MM.1S (cell line): Measurements from ENCODE around the gene ZMIZ1.

Experiments
- DNase-seq: peaks from one replicate; pipeline ENCODE4 v3.0.0-alpha.2; 2015
- H2AFZ ChIP-seq: fragments of 300-600 bp; sonication (generic); 2 replicates; pipeline ENCODE4 v1.6.0; 2016; ENCODE audit warnings: antibody characterized with exemption, low read length
- H3F3A ChIP-seq: fragments of 300-600 bp; sonication (generic); 2 replicates; pipeline ENCODE4 v1.6.1; 2016; ENCODE audit warnings: mild to moderate bottlenecking, antibody characterized with exemption, low read length, moderate library complexity, mixed read lengths; ENCODE audit not compliant: insufficient read depth
- H3K27ac ChIP-seq: fragments of 300-600 bp; sonication (generic); 2 replicates; pipeline ENCODE4 v1.5.1; 2016; ENCODE audit warnings: mild to moderate bottlenecking, low read length
- H3K27me3 ChIP-seq: fragments of 300-600 bp; sonication (generic); replicated peaks from 2 replicates; pipeline ENCODE4 v1.6.0; 2016; ENCODE audit warnings: low read length; ENCODE audit not compliant: insufficient read depth
- H3K36me3 ChIP-seq: fragments of 300-600 bp; sonication (generic); replicated peaks from 2 replicates; pipeline ENCODE4 v1.6.1; 2016; ENCODE audit warnings: mild to moderate bottlenecking, low read length, mixed read lengths; ENCODE audit not compliant: insufficient read depth
- H3K4me1 ChIP-seq: fragments of 300-600 bp; sonication (generic); 2 replicates; pipeline ENCODE4 v1.6.1; 2016; ENCODE audit warnings: low read length, mixed read lengths
- H3K4me2 ChIP-seq: fragments of 300-600 bp; sonication (generic); 2 replicates; pipeline ENCODE4 v1.6.0; 2016; ENCODE audit warnings: low read depth, low read length
- H3K4me3 ChIP-seq: fragments of 300-600 bp; sonication (generic); 2 replicates; pipeline ENCODE4 v1.5.1; 2016; ENCODE audit warnings: low read length, mixed read lengths
- H3K79me2 ChIP-seq: fragments of 300-600 bp; sonication (generic); 2 replicates; pipeline ENCODE4 v1.6.1; 2016; ENCODE audit warnings: mixed run types, low read length, mixed read lengths
- H3K9ac ChIP-seq: fragments of 300-600 bp; sonication (generic); 2 replicates; pipeline ENCODE4 v1.6.1; 2016; ENCODE audit warnings: low read length, mixed read lengths
- H3K9me2 ChIP-seq: fragments of 300-600 bp; sonication (generic); replicated peaks from 2 replicates; pipeline ENCODE4 v1.6.1; 2016; ENCODE audit warnings: mild to moderate bottlenecking, low read length, mixed read lengths; ENCODE audit not compliant: insufficient read depth
- H3K9me3 ChIP-seq: fragments of 300-600 bp; sonication (generic); replicated peaks from 2 replicates; pipeline ENCODE4 v1.6.1; 2016; ENCODE audit warnings: mild to moderate bottlenecking, low read length, mixed read lengths; ENCODE audit not compliant: insufficient read depth
- H4K20me1 ChIP-seq: fragments of 300-600 bp; sonication (generic); 2 replicates; pipeline ENCODE4 v1.6.1; 2016; ENCODE audit warnings: mild to moderate bottlenecking, low read length, moderate library complexity, mixed read lengths; ENCODE audit not compliant: insufficient read depth
- CTCF ChIP-seq: fragments of 300-600 bp; sonication (generic); IDR thresholded peaks from 2 replicates; pipeline ENCODE4 v1.5.1; 2016; ENCODE audit warnings: antibody characterized with exemption, low read length, mixed read lengths
- EZH2 ChIP-seq: fragments of 300-600 bp; sonication (generic); optimal IDR thresholded peaks from 2 replicates; pipeline ENCODE3; 2017; ENCODE audit warnings: low read depth, mild to moderate bottlenecking, antibody characterized with exemption, low read length, mixed read lengths
- EZH2phosphoT487 ChIP-seq: fragments of 300-600 bp; sonication (generic); IDR thresholded peaks from 2 replicates; pipeline ENCODE4 v1.6.1; 2018; ENCODE audit warnings: antibody characterized with exemption, low read length

The ZMIZ1 gene

GRCh38 chr10:79155301-79156081 is 86.7 kb downstream of the ZMIZ1 start:
- H3K36me3 ChIP-seq = no peaks in the 10 kb centered on the region
- DNase-seq = no peak
- no peak overlapping the region for H2AFZ ChIP-seq
- H3K79me2 ChIP-seq = no peaks in the 10 kb centered on the region
- no peak overlapping the region for H3K9ac ChIP-seq
- H3K9me3 ChIP-seq = no peaks in the 10 kb centered on the region
- H3K4me1 ChIP-seq = no peaks in the 10 kb centered on the region
- H4K20me1 ChIP-seq = no peaks in the 10 kb centered on the region
- no peak overlapping the region for H3K4me3 ChIP-seq
- no peaks in the 10 kb centered on the region for H3F3A ChIP-seq
- H3K27ac ChIP-seq = no peak overlapping the region
- H3K4me2 ChIP-seq = no peak overlapping the region
- no peaks in the 10 kb centered on the region for H3K27me3 ChIP-seq
- TF ChIP-seq EZH2phosphoT487 (no peak), EZH2 (no peak), CTCF (no peak)
- no peaks in the 10 kb centered on the region for H3K9me2 ChIP-seq

DNA sequence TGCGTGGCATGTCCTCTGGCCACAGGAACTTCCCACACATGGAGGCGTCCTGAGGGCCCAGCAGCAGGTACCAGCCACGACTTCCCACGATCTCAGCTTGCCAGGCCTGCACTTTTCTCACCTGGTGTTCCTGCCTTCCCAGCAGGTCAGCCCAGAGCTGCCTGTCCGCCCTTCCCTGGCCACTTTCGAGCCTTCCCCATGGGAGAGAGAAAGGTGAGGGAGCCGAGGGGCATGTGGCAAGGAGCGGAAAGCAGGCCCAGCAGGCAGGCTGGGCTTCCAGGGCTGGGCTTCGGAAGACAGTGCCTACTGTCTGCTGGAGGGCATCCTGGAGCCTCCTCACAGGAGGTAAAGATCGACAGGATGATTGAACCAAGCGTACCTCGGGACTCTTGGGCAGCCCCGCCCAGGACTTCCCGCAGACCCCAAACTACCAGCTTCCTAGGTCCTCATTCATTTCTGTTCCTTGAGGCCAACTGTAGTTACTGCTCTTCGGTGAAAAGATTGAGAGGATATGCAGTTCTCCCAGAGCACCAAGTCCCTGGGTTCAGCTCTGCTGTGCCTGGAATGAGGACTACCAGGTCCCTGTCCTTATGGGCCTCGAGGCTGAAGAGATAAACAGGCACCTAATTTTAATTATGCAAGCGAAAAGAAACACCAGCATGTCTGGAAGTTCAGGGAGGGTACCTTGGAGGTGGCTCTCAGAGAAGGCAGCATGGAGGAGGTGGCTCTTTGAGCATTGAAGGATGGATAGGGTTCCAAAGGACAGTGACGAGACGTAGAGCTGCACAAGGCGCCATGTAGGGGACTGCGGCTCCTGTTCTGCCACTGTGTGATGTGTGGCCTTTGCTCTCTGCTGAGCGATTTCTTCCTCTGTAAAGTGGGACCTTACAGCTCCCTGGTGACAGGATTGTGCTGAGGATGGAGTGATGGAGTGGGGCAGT is 87.8 kb downstream of the ZMIZ1 start:
- Histone ChIP-seq H3K9ac (no peak overlapping the region), H3K9me3 (no peaks in the 10 kb centered on the region), H3K27me3 (no peaks in the 10 kb centered on the region), H3K4me2 (no peak overlapping the region), H4K20me1 (no peaks in the 10 kb centered on the region), H3K4me3 (no peak overlapping the region), H3K4me1 (no peaks in the 10 kb centered on the region), H3K27ac (no peak overlapping the region), H2AFZ (no peak overlapping the region), H3K36me3 (no peaks in the 10 kb centered on the region), H3K79me2 (no peaks in the 10 kb centered on the region), H3K9me2 (no peaks in the 10 kb centered on the region), H3F3A (no peaks in the 10 kb centered on the region)
- TF ChIP-seq EZH2phosphoT487 = no peak
- TF ChIP-seq CTCF = no peak
- no peak for TF ChIP-seq EZH2
- no peak for DNase-seq

GRCh38 chr10:79158004-79158340 is 89.2 kb downstream of the ZMIZ1 start:
- no peaks in the 10 kb centered on the region for H3K9me2 ChIP-seq
- no peaks in the 10 kb centered on the region for H3K79me2 ChIP-seq
- no peaks in the 10 kb centered on the region for H4K20me1 ChIP-seq
- no peak overlapping the region for H3K27ac ChIP-seq
- H3K36me3 ChIP-seq = no peaks in the 10 kb centered on the region
- no peaks in the 10 kb centered on the region for H3K4me1 ChIP-seq
- H3K4me2 ChIP-seq = no peak overlapping the region
- H3F3A ChIP-seq = no peaks in the 10 kb centered on the region
- no peak for TF ChIP-seq CTCF
- TF ChIP-seq EZH2phosphoT487 = no peak
- no peak for TF ChIP-seq EZH2
- H2AFZ ChIP-seq = no peak overlapping the region
- no peaks in the 10 kb centered on the region for H3K9me3 ChIP-seq
- no peak overlapping the region for H3K4me3 ChIP-seq
- DNase-seq = no peak
- no peaks in the 10 kb centered on the region for H3K27me3 ChIP-seq
- H3K9ac ChIP-seq = no peak overlapping the region
